IMR-90 (cell line): ENCODE data around the gene TNS3. TPM values are rescaled to one million over a fixed set of nuclear protein-coding genes. Genes with fewer than 3 reads are reported as not detected.
"Not testable (repeated sequence)": the region's sequence is repeated elsewhere in the genome, so short reads cannot be mapped to it uniquely, and the experiment has no call there.

ENCODE experiments used
- ATAC-seq: fragments of 200-7000 bp; cut with Tn5 transposase; 2 replicates; pipeline ENCODE4 v1.9.1; 2020; ENCODE audit warnings: low read depth, mild to moderate bottlenecking, moderate library complexity
- BruUV-seq: library from RNA; stranded (reverse); fragments of 400-500 nt; replicated peaks from 2 replicates; lab custom pipeline; 2021; lab: Mats Ljungman, UMichigan
- CTCF ChIA-PET: fragments of 300-600 bp; formaldehyde crosslinking; extraction: SDS; loops from one replicate; lab custom pipeline; 2021; ENCODE audit warnings: antibody characterized with exemption; lab: Yijun Ruan, JAX
- POLR2A ChIA-PET: fragments of 300-600 bp; sonication (Branson Sonifier 250); formaldehyde crosslinking; loops from one replicate; lab custom pipeline; 2022; ENCODE audit warnings: antibody characterized with exemption; ENCODE audit not compliant: unreplicated experiment; lab: Charles Lee
- DNase-seq: peaks from one replicate; pipeline ENCODE4 v3.0.0; 2013
- H2AFZ ChIP-seq: replicated peaks from 2 replicates; pipeline ENCODE3; 2013; ENCODE audit warnings: low read length, mild to moderate bottlenecking; ENCODE audit not compliant: poor library complexity
- H2AK5ac ChIP-seq: 2 replicates; pipeline ENCODE4 v1.6.1; 2013; ENCODE audit warnings: low read depth, low read length, inconsistent platforms
- H2AK9ac ChIP-seq: replicated peaks from 2 replicates; pipeline ENCODE3; 2013; ENCODE audit warnings: mild to moderate bottlenecking, low read depth, low read length, moderate library complexity; ENCODE audit not compliant: poor library complexity
- H2BK120ac ChIP-seq: 2 replicates; pipeline ENCODE4 v1.6.1; 2013; ENCODE audit warnings: low read depth, low read length, inconsistent platforms
- H2BK15ac ChIP-seq: 3 replicates; pipeline ENCODE4 v1.6.1; 2013; ENCODE audit warnings: low read depth, low read length, inconsistent platforms
- H2BK20ac ChIP-seq: 2 replicates; pipeline ENCODE4 v1.6.1; 2013; ENCODE audit warnings: low read depth, mild to moderate bottlenecking, inconsistent platforms, low read length, moderate library complexity
- H2BK5ac ChIP-seq: 2 replicates; pipeline ENCODE4 v1.6.1; 2013; ENCODE audit warnings: mild to moderate bottlenecking, low read depth, low read length, inconsistent platforms; ENCODE audit not compliant: poor library complexity, severe bottlenecking
- H3K14ac ChIP-seq: replicated peaks from 2 replicates; pipeline ENCODE4 v1.6.1; 2013; ENCODE audit warnings: low read depth, low read length, inconsistent platforms
- H3K18ac ChIP-seq: 2 replicates; pipeline ENCODE4 v1.6.1; 2013; ENCODE audit warnings: low read depth, low read length, control low read depth
- H3K23ac ChIP-seq: 2 replicates; pipeline ENCODE4 v1.6.1; 2013; ENCODE audit warnings: low read depth, low read length, inconsistent platforms
- H3K27ac ChIP-seq: 2 replicates; pipeline ENCODE4 v1.5.1; 2013; ENCODE audit warnings: mild to moderate bottlenecking, control low read depth, low read length; ENCODE audit not compliant: insufficient read depth
- H3K27me3 ChIP-seq: 2 replicates; pipeline ENCODE4 v1.6.1; 2013; ENCODE audit warnings: low read length; ENCODE audit not compliant: control insufficient read depth, insufficient read depth
- H3K36me3 ChIP-seq: 2 replicates; pipeline ENCODE4 v1.6.1; 2013; ENCODE audit warnings: low read length, mixed read lengths; ENCODE audit not compliant: control insufficient read depth, insufficient read depth
- H3K4ac ChIP-seq: 2 replicates; pipeline ENCODE4 v1.6.1; 2013; ENCODE audit warnings: low read depth, low read length, inconsistent platforms
- H3K4me1 ChIP-seq: 2 replicates; pipeline ENCODE4 v1.6.1; 2013; ENCODE audit warnings: low read length, mixed read lengths; ENCODE audit not compliant: control insufficient read depth, insufficient read depth
- H3K4me2 ChIP-seq: 2 replicates; pipeline ENCODE4 v1.6.1; 2013; ENCODE audit warnings: low read depth, mild to moderate bottlenecking, control low read depth, low read length, moderate library complexity
- H3K4me3 ChIP-seq: 2 replicates; pipeline ENCODE4 v1.5.1; 2013; ENCODE audit warnings: low read depth, mild to moderate bottlenecking, control low read depth, low read length, moderate library complexity; ENCODE audit not compliant: insufficient read depth
- H3K56ac ChIP-seq: 2 replicates; pipeline ENCODE4 v1.6.1; 2013; ENCODE audit warnings: low read length, inconsistent platforms; ENCODE audit not compliant: insufficient read depth; ENCODE audit errors: extremely low read depth
- H3K79me1 ChIP-seq, 2 experiments: 2 replicates each; pipeline ENCODE4 v1.6.1; 2013; ENCODE audit warnings: low read length in 2 of 2, inconsistent platforms in 1 of 2, low read depth in 1 of 2
- H3K9ac ChIP-seq: 2 replicates; pipeline ENCODE4 v1.6.1; 2013; ENCODE audit warnings: low read depth, low read length, control low read depth
- H3K9me1 ChIP-seq: 2 replicates; pipeline ENCODE4 v1.6.1; 2013; ENCODE audit warnings: low read length, inconsistent platforms; ENCODE audit not compliant: insufficient read depth
- H3K9me3 ChIP-seq: 2 replicates; pipeline ENCODE4 v1.6.1; 2013; ENCODE audit warnings: low read length; ENCODE audit not compliant: control insufficient read depth, insufficient read depth
- H4K20me1 ChIP-seq: 2 replicates; pipeline ENCODE4 v1.6.1; 2013; ENCODE audit warnings: low read length, inconsistent platforms; ENCODE audit not compliant: insufficient read depth
- H4K5ac ChIP-seq: 2 replicates; pipeline ENCODE4 v1.6.1; 2013; ENCODE audit warnings: mild to moderate bottlenecking, low read depth, low read length, control low read depth
- H4K8ac ChIP-seq, 2 experiments: 2 replicates each; pipeline ENCODE4 v1.6.1; 2013; ENCODE audit warnings: low read depth in 2 of 2, low read length in 2 of 2, control low read depth in 1 of 2, inconsistent platforms in 1 of 2
- H4K91ac ChIP-seq: 2 replicates; pipeline ENCODE4 v1.6.1; 2013; ENCODE audit warnings: low read depth, low read length, inconsistent platforms; ENCODE audit not compliant: insufficient read depth
- NFE2L2 ChIP-seq: fragments of 150-350 bp; IDR thresholded peaks from 2 replicates; pipeline ENCODE4 v1.6.1; 2016; ENCODE audit warnings: low read depth, mild to moderate bottlenecking, low read length
- WGBS, 2 experiments: methylation state at CpG; one replicate each; pipeline versions ENCODE4 v1.1.5 to v1.1.7; 2013; ENCODE audit warnings: missing lambda C conversion rate in 2 of 2; ENCODE audit not compliant: insufficient read length in 1 of 2; ENCODE audit errors: extremely low coverage in 2 of 2; 5-methylcytosine and 5-hydroxymethylcytosine counted together
- dilution Hi-C: fragments of 300-500 bp; cut with HindIII; formaldehyde crosslinking; loops from one replicate; pipeline ENCODE4 v1.14.3; 2018; ENCODE audit warnings: low sequenced_read_pairs; ENCODE audit not compliant: unreplicated experiment
- in situ Hi-C: fragments of 300-500 bp; cut with MboI; formaldehyde crosslinking; loops from 3 replicates; pipeline ENCODE4 v1.14.3; 2019; ENCODE audit warnings: low sequenced_read_pairs, inconsistent platforms, mixed read lengths
- intact Hi-C: fragments of 100-400 bp; cut with micrococcal nuclease; formaldehyde crosslinking; loops from 2 replicates; pipeline ENCODE4 v1.10.0; 2022
- polyA plus RNA-seq, 3 experiments: library from polyadenylated mRNA; depleted of rRNA; stranded (reverse); fragments of >200 nt; gene quantifications; 2 replicates each; pipeline ENCODE4 v1.2.3, GENCODE V29; 2012; ENCODE audit warnings: low replicate concordance in 1 of 3
- total RNA-seq: library from RNA; depleted of rRNA; stranded (reverse); fragments of >200 nt; gene quantifications from 2 replicates; pipeline ENCODE4 v1.2.3, GENCODE V29; 2012

The TNS3 gene
- total and polyA plus RNA-seq, 2 of the 4 experiments (the other 2 are of a cell fraction): 64.3 to 79.2 TPM

DNA sequence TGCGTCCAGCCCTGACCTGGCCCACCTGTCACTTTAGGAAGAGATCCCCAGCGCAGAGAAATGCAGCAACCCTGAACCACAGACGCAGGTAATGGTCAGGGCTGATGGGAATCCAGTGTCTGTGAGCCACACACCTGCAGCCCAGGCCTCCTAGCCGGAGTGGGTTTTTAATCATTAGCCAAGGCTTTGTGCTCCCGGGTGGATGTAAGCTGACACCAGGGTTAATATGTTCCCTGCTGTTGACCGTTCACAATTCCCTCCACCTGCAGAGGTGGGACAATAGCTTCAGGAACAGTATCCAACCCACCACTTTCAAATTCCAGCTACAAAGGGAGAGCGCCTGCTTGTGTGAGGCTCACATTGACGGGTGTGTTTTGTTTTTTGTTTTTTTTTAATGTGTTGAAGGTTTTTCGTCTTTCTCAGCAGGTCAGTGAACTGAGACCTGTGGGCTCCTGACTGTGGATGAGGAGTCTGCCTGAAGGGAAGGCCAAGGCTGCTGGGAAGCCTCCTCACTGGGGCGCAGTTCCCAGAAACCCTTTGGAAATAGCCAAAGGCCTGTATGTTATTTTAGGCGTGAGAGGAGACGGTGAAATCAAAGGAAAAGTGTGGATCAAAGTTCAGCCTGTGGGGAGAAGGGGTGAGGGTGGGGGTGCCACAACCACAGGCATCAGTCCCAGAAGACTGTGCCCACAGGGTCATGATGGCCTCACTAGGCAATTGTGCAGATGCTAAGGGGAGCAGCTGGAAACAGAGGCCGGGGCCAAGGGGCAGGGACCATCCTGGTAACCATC is 111.1 kb downstream of the TNS3 start (continued):
- no peak for TF ChIP-seq NFE2L2

DNA sequence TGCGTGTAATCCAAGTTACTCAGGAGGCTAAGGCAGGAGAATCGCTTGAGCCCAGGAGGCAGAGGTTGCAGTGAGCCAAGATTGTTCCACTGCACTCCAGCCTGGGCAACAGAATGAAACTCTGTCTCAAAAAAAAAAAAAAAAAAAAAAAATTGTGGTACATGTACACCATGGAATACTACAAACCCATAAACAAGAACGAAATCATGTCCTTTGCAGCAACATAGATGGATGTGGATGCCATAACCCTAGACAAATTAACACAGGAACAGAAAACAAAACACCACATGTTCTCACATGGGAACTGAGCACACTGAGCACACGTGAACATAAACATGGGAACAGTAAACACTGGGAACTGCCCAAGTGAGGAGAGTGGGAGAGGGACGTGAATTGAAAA is 112.1 kb downstream of the TNS3 start:
- H3K9ac ChIP-seq, H2BK15ac ChIP-seq, H3K18ac ChIP-seq, H3K14ac ChIP-seq, ATAC-seq, DNase-seq, H2BK20ac ChIP-seq, H4K5ac ChIP-seq, H3K4me2 ChIP-seq, POLR2A ChIA-PET, CTCF ChIA-PET, H3K9me3 ChIP-seq, in situ Hi-C loops, dilution Hi-C loops, H2AK5ac ChIP-seq, H4K8ac ChIP-seq, H2AK9ac ChIP-seq, H3K27ac ChIP-seq, H2AFZ ChIP-seq, H2BK5ac ChIP-seq, H3K56ac ChIP-seq, H4K91ac ChIP-seq, H3K4me3 ChIP-seq, H3K4me1 ChIP-seq, H3K23ac ChIP-seq, H2BK120ac ChIP-seq, H3K4ac ChIP-seq, intact Hi-C loops, BruUV-seq, H3K27me3 ChIP-seq: not testable (repeated sequence)
- peaks cover 18% of the 10 kb centered on the region for H3K36me3 ChIP-seq
- peaks cover 32 to 78% of the 10 kb centered on the region in 2 experiments for H3K79me1 ChIP-seq
- H4K20me1 ChIP-seq: peaks cover 53% of the 10 kb centered on the region
- H3K9me1 ChIP-seq: peaks cover 22% of the 10 kb centered on the region
- 80% methylated on average over 1 of the region's 5 CpGs; no CpG with 5 or more reads in 1 of the 2 experiments for WGBS, 2 experiments
